PC-3 (cell line): ENCODE results near the gene ALOX12B.

Source experiments
- EZH2 ChIP-seq: fragments of 300-600 bp; sonication (generic); IDR thresholded peaks from one replicate; pipeline ENCODE4 v1.6.1; 2017; ENCODE audit warnings: antibody characterized with exemption, mild to moderate bottlenecking, low read length; ENCODE audit not compliant: unreplicated experiment
- EZH2phosphoT487 ChIP-seq: fragments of 300-600 bp; sonication (generic); IDR thresholded peaks from 2 replicates; pipeline ENCODE4 v1.6.1; 2018; ENCODE audit warnings: mild to moderate bottlenecking, antibody characterized with exemption, low read length, borderline replicate concordance
- TF ChIP-seq, protein P1 (sequence below): fragments of 300-600 bp; sonication (generic); conservative IDR thresholded peaks from 2 replicates; pipeline ENCODE4 v1.5.1; 2017; ENCODE audit warnings: antibody characterized with exemption, low read depth, mild to moderate bottlenecking, low read length

DNA sequence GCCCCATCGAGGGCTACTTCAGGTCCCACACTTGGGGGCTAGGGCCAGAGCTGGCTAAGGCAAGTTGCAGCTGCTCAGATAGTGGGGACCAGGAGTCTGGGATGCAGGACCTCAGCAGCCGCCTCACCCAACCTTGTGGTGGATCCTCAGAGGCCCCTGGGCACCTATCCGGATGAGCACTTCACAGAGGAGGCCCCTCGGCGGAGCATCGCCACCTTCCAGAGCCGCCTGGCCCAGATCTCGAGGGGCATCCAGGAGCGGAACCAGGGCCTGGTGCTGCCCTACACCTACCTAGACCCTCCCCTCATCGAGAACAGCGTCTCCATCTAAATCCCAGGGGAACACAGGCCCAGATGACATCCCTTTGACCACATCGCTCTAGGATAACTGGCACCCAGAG is 39.3 kb downstream of the ALOX12B start:
- TF ChIP-seq, protein P1, sequence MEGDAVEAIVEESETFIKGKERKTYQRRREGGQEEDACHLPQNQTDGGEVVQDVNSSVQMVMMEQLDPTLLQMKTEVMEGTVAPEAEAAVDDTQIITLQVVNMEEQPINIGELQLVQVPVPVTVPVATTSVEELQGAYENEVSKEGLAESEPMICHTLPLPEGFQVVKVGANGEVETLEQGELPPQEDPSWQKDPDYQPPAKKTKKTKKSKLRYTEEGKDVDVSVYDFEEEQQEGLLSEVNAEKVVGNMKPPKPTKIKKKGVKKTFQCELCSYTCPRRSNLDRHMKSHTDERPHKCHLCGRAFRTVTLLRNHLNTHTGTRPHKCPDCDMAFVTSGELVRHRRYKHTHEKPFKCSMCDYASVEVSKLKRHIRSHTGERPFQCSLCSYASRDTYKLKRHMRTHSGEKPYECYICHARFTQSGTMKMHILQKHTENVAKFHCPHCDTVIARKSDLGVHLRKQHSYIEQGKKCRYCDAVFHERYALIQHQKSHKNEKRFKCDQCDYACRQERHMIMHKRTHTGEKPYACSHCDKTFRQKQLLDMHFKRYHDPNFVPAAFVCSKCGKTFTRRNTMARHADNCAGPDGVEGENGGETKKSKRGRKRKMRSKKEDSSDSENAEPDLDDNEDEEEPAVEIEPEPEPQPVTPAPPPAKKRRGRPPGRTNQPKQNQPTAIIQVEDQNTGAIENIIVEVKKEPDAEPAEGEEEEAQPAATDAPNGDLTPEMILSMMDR, result no peak
- TF ChIP-seq EZH2 (no peak), EZH2phosphoT487 (no peak)
